K562 (cell line): ENCODE data around the gene TMOD3. TPM values are rescaled to one million over a fixed set of nuclear protein-coding genes. Genes with fewer than 3 reads are reported as not detected.
A peak's percentile ranks its signal among the peaks of the same experiment; 100 is the strongest.

Source experiments
- ATAC-seq: fragments of 200-7000 bp; cut with Tn5 transposase; 3 replicates; pipeline ENCODE4 v1.9.1; 2020; ENCODE audit warnings: moderate library complexity
- BruUV-seq: library from RNA; stranded (reverse); fragments of 400-500 nt; replicated peaks from 2 replicates; lab custom pipeline; 2021; lab: Mats Ljungman, UMichigan
- CTCF ChIA-PET: fragments of 300-600 bp; formaldehyde crosslinking; extraction: SDS; loops from one replicate; lab custom pipeline; 2021; ENCODE audit warnings: low intra/inter-chr PET ratio; lab: Yijun Ruan, JAX
- POLR2A ChIA-PET: fragments of 300-600, 350-650 bp; sonication (Branson Sonifier 250); formaldehyde crosslinking; extraction: SDS; loops from one replicate; lab custom pipeline; 2021; ENCODE audit warnings: antibody characterized with exemption, inconsistent platforms; lab: Yijun Ruan, JAX
- DNase-seq, 4 experiments: peaks; one replicate each; pipeline versions ENCODE4 v3.0.0 to v3.0.0-alpha.2; 2011 to 2018; ENCODE audit warnings: low spot score in 3 of 4, mixed read lengths in 3 of 4; ENCODE audit errors: extremely low read depth in 1 of 4
- FAIRE-seq: peaks from 2 replicates; lab custom pipeline; 2011; peaks lifted over from hg19 to GRCh38; lab: Jason Lieb, UNC
- H2AFZ ChIP-seq: 2 replicates; pipeline ENCODE4 v1.6.0; 2011; ENCODE audit warnings: low read depth, low read length, control low read depth, inconsistent platforms
- H3K27ac ChIP-seq: fragments of 200-600 bp; 3 replicates; pipeline ENCODE4 v1.8.0; 2011; ENCODE audit warnings: low read depth, mild to moderate bottlenecking, control low read depth, inconsistent platforms, low read length, moderate library complexity, mixed read lengths; ENCODE audit errors: extremely low read depth
- H3K27me3 ChIP-seq, 2 experiments: fragments of 300-600 bp in 1 of 2; 2 replicates in 1 of 2; 3 replicates in 1 of 2; pipeline versions ENCODE4 v1.6.0 to v1.8.0; 2011; ENCODE audit warnings: inconsistent platforms in 2 of 2, low read length in 2 of 2, mild to moderate bottlenecking in 1 of 2, mixed read lengths in 1 of 2, moderate library complexity in 1 of 2; ENCODE audit not compliant: control insufficient read depth in 2 of 2, insufficient read depth in 2 of 2
- H3K36me3 ChIP-seq: fragments of 300-600 bp; 3 replicates; pipeline ENCODE4 v1.8.0; 2011; ENCODE audit warnings: mild to moderate bottlenecking, low read length, inconsistent platforms; ENCODE audit not compliant: control insufficient read depth, insufficient read depth
- H3K4me1 ChIP-seq, 2 experiments: fragments of 200-600 bp in 1 of 2; replicated peaks in 1 of 2; 2 replicates in 1 of 2; 3 replicates in 1 of 2; pipeline versions ENCODE4 v1.5.1 to v1.8.0; 2011; ENCODE audit warnings: inconsistent platforms in 2 of 2, low read length in 2 of 2, mild to moderate bottlenecking in 1 of 2, mixed read lengths in 1 of 2, moderate library complexity in 1 of 2; ENCODE audit not compliant: control insufficient read depth in 2 of 2, insufficient read depth in 2 of 2
- H3K4me2 ChIP-seq: 2 replicates; pipeline ENCODE4 v1.6.1; 2011; ENCODE audit warnings: low read length, control low read depth, inconsistent platforms, mixed read lengths; ENCODE audit not compliant: insufficient read depth
- H3K4me3 ChIP-seq: fragments of 200-600 bp; sonication (generic), shearing (Covaris generic); 2 replicates; pipeline ENCODE4 v1.5.1; 2016; ENCODE audit warnings: control low read depth, inconsistent platforms
- H3K79me2 ChIP-seq: fragments of 200-600 bp; 3 replicates; pipeline ENCODE4 v1.8.0; 2011; ENCODE audit warnings: low read length, inconsistent platforms; ENCODE audit not compliant: control insufficient read depth, insufficient read depth
- H3K9ac ChIP-seq, 2 experiments: 2 replicates each; pipeline versions ENCODE4 v1.6.0 to v1.6.1; 2011; ENCODE audit warnings: low read depth in 2 of 2, low read length in 2 of 2, control low read depth in 1 of 2, inconsistent platforms in 1 of 2, mild to moderate bottlenecking in 1 of 2, mixed read lengths in 1 of 2; ENCODE audit not compliant: insufficient read depth in 1 of 2
- H3K9me1 ChIP-seq: one replicate; pipeline ENCODE4 v1.6.0; 2011; ENCODE audit warnings: inconsistent platforms, mild to moderate bottlenecking, low read length, moderate library complexity; ENCODE audit not compliant: control insufficient read depth, insufficient read depth
- H3K9me3 ChIP-seq: replicated peaks from 2 replicates; pipeline ENCODE4 v1.5.1; 2011; ENCODE audit warnings: low read depth, low read length, inconsistent platforms; ENCODE audit not compliant: control insufficient read depth, insufficient read depth
- H4K20me1 ChIP-seq: replicated peaks from 2 replicates; pipeline ENCODE4 v1.6.1; 2011; ENCODE audit warnings: low read length, inconsistent platforms, mixed read lengths; ENCODE audit not compliant: control insufficient read depth, insufficient read depth
- ARID1B ChIP-seq: fragments of 450-650 bp; IDR thresholded peaks from 2 replicates; pipeline ENCODE4 v1.6.1; 2016; ENCODE audit warnings: antibody characterized with exemption, mild to moderate bottlenecking, inconsistent platforms
- EP300 ChIP-seq: IDR thresholded peaks from 2 replicates; pipeline ENCODE4 v1.6.1; 2012; ENCODE audit warnings: low read length, improper control_type of control experiment
- ESRRA ChIP-seq: fragments of 450-650 bp; IDR thresholded peaks from 2 replicates; pipeline ENCODE4 v1.6.1; 2014; ENCODE audit warnings: low read depth, mild to moderate bottlenecking, moderate library complexity, borderline replicate concordance
- GABPB2 ChIP-seq: fragments of 250-450 bp; sonication (Bioruptor Pico); conservative IDR thresholded peaks from 2 replicates; pipeline ENCODE4 v1.5.1; 2021; ENCODE audit warnings: mild to moderate bottlenecking
- ILK ChIP-seq: fragments of 450-650 bp; IDR thresholded peaks from 2 replicates; pipeline ENCODE4 v1.6.1; 2016; ENCODE audit warnings: missing genetic modification characterization, low read depth, mild to moderate bottlenecking, missing compliant biosample characterization, moderate library complexity, borderline replicate concordance
- NR2C1 ChIP-seq, 2 experiments: fragments of 450-650 bp; IDR thresholded peaks; 2 replicates each; pipeline ENCODE4 v1.6.1; 2017; ENCODE audit warnings: mild to moderate bottlenecking in 2 of 2, antibody characterized with exemption in 1 of 2, inconsistent platforms in 1 of 2, missing compliant biosample characterization in 1 of 2, missing genetic modification characterization in 1 of 2
- NR2C2 ChIP-seq, 2 experiments: fragments of 200-800 bp in 1 of 2; sonication (Bioruptor generic) in 1 of 2; sonication (generic) in 1 of 2; formaldehyde crosslinking in 1 of 2; IDR thresholded peaks; 2 replicates each; pipeline versions ENCODE4 v1.6.1 to v1.8.0; 2016 to 2022; ENCODE audit warnings: mild to moderate bottlenecking in 1 of 2, missing compliant biosample characterization in 1 of 2, missing genetic modification characterization in 1 of 2, missing genetic modification reagents in 1 of 2
- PATZ1 ChIP-seq: fragments of 250-450 bp; sonication (Bioruptor Pico); IDR thresholded peaks from 2 replicates; pipeline ENCODE4 v1.5.0; 2020; ENCODE audit warnings: mild to moderate bottlenecking, borderline replicate concordance
- POLR2G ChIP-seq: fragments of 200-400 bp; formaldehyde crosslinking; IDR thresholded peaks from 2 replicates; pipeline ENCODE4 v1.6.1; 2017; ENCODE audit warnings: low read depth, mild to moderate bottlenecking, antibody characterized with exemption, low read length, moderate library complexity
- TCF15 ChIP-seq: fragments of 250-450 bp; sonication (Bioruptor Pico); IDR thresholded peaks from 2 replicates; pipeline ENCODE4 v1.8.0; 2022; ENCODE audit warnings: moderate library complexity, mild to moderate bottlenecking, inconsistent platforms
- VEZF1 ChIP-seq: fragments of 200-800 bp; sonication (Bioruptor generic); IDR thresholded peaks from 2 replicates; pipeline ENCODE4 v1.6.1; 2017; ENCODE audit warnings: missing genetic modification characterization, missing compliant biosample characterization
- ZNF232 ChIP-seq: sonication (generic); formaldehyde crosslinking; IDR thresholded peaks from 2 replicates; pipeline ENCODE4 v1.8.0; 2022; ENCODE audit warnings: mild to moderate bottlenecking, missing genetic modification reagents
- ZNF512 ChIP-seq: IDR thresholded peaks from 2 replicates; pipeline ENCODE4 v1.6.1; 2016; ENCODE audit warnings: missing genetic modification characterization, missing compliant biosample characterization
- ZNF584 ChIP-seq: fragments of 200-800 bp; sonication (Bioruptor generic); IDR thresholded peaks from 2 replicates; pipeline ENCODE4 v1.6.1; 2016; ENCODE audit warnings: low read depth, mild to moderate bottlenecking, missing genetic modification characterization, missing compliant biosample characterization
- ZSCAN29 ChIP-seq: fragments of 450-650 bp; IDR thresholded peaks from 2 replicates; pipeline ENCODE4 v1.6.1; 2017
- in situ Hi-C: fragments of 300-500 bp; cut with MboI; formaldehyde crosslinking; loops from 4 replicates; pipeline ENCODE4 v1.15.0; 2018; ENCODE audit warnings: inconsistent platforms, mixed read lengths
- intact Hi-C: fragments of 100-400 bp; cut with micrococcal nuclease; formaldehyde crosslinking; loops from 2 replicates; pipeline ENCODE4 v1.14.2; 2022
- polyA plus RNA-seq, 8 experiments: library from polyadenylated mRNA; depleted of rRNA in 4 of 8; stranded (reverse) in 5 of 8; unstranded in 3 of 8; fragments of >200 nt; fragmentation: Nextera tagmentation in 2 of 8; fragmentation: Illumina TruSeq in 1 of 8; extraction: Ambion mirVana in 2 of 8; extraction: Trizol in 1 of 8; gene quantifications; 2 replicates each; pipeline versions ENCODE4 v1.2.1 to v1.2.3, GENCODE V29; 2011 to 2014; ENCODE audit warnings: inconsistent platforms in 1 of 8, missing spikeins in 1 of 8
- total RNA-seq, 7 experiments: library from RNA; depleted of rRNA in 6 of 7; stranded (reverse); fragments of >200 nt in 6 of 7; fragmentation: Illumina TruSeq in 2 of 7; extraction: Trizol in 2 of 7; gene quantifications; 2 replicates each; pipeline versions ENCODE4 v1.2.1 to v1.2.3, GENCODE V29; 2011 to 2021; ENCODE audit warnings: low replicate concordance in 1 of 7

Gene TMOD3
- total and polyA plus RNA-seq, 9 of the 15 experiments (the other 6 are each of a cell fraction or from before 2014, with no cell fraction given), result 6.8 to 45.0 (median 30.9) TPM

GRCh38 chr15:51816611-51817010, 12.8 kb upstream of the TMOD3 start:
- Histone ChIP-seq H3K4me3 (no peak overlapping the region), H3K4me2 (no peak overlapping the region), H3K9me3 (peaks cover 16% of the 10 kb centered on the region), H3K79me2 (no peaks in the 10 kb centered on the region), H2AFZ (peak overlapping the region; percentile 57), H3K27me3 (no peaks in the 10 kb centered on the region), H3K4me1 (peaks cover 0 to 18% of the 10 kb centered on the region in 2 experiments; a peak in 4 of 5 replicates), H3K36me3 (no peaks in the 10 kb centered on the region), H4K20me1 (no peaks in the 10 kb centered on the region), H3K9me1 (no peaks in the 10 kb centered on the region), H3K27ac (peak overlapping the region; percentile 21; the same call in 2 of the 3 replicates), H3K9ac (no peak overlapping the region)
- intact Hi-C loops, result no loop called here
- ChIA-PET POLR2A (no interaction called here), CTCF (no interaction called here)
- TF ChIP-seq ZNF584 (CRISPR knock-in tag) (no peak), VEZF1 (CRISPR knock-in tag) (0 out of 2 replicates have a peak, but pooled peaks have one; percentile 18), TCF15 (CRISPR knock-in tag) (no peak), EP300 (peak; percentile 56; the same call in 1 of the 2 replicates), ESRRA (peak; percentile 61), ZNF512 (no peak), NR2C1 (IDR thresholded peaks at IDR 0.05) (peak; percentile 68), NR2C1 (tag; IDR thresholded peaks at IDR 0.05) (peak; percentile 70), PATZ1 (no peak), ZNF232 (CRISPR knock-in tag) (no peak), NR2C2 (CRISPR knock-in tag; IDR thresholded peaks at IDR 0.05) (no peak), NR2C2 (tag; IDR thresholded peaks at IDR 0.05) (peak; percentile 54; the same call in 1 of the 2 replicates), ILK (tag) (no peak), ZSCAN29 (no peak), POLR2G (no peak), ARID1B (peak; percentile 29; the same call in 1 of the 2 replicates), GABPB2 (CRISPR knock-in tag) (no peak)
- peak; percentile 11 for FAIRE-seq
- ATAC-seq, result peak; percentile 59
- in situ Hi-C loops, result no loop called here
- no TSS peak for BruUV-seq
- DNase-seq, result peak in 1 of 4 experiments; percentile 25
